Endometrium (tissue), 2 donors: ENCODE results near the gene LRRC2.
"Not testable (repeated sequence)": the region's sequence is repeated elsewhere in the genome, so short reads cannot be mapped to it uniquely, and the experiment has no call there.

Experiments used
- FAIRE-seq: peaks from 2 replicates; lab custom pipeline; 2012; peaks lifted over from hg19 to GRCh38; lab: Jason Lieb, UNC
- donor health status: control.
- donor health status: control.

Gene LRRC2

DNA sequence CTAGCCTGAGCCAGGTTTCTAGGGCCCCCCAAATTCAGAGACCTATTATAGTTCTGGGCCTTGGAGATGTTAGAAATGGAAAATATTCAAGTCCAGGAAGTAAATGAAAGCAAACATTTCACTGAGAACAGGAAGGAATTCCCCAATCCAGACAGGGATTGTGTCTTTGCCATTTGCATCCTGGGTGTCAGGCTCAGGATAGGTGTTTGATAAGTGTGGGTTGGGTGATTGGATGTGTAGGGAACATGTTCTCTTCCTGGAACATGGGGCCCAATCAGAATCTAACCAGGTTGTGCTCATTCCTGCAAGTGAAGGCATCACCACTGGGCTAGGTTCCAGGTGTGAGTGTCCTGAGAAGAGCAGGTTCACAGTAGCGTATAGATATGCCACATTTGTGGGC is 14.6 kb upstream of the LRRC2 start:
- FAIRE-seq, result no peak

DNA sequence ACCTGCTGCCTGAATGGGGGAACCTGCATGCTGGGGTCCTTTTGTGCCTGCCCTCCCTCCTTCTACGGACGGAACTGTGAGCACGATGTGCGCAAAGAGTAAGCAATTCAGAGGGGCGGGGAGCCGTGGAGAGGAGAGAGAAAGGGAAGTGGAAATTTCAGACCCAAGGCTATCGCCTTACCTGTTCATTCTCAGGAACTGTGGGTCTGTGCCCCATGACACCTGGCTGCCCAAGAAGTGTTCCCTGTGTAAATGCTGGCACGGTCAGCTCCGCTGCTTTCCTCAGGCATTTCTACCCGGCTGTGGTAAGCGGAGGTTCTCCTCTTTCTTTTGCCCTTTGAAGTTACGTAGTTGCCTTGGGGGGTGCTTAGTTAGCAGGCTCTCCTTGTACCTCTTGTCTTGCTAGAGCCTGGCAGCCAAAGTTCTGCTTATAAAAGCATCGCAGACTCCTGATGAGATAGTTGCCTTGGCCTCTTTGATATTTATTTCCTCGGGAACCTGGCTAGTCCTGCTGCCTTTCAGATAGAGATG is 13.7 kb upstream of the LRRC2 start:
- FAIRE-seq, result no peak

DNA sequence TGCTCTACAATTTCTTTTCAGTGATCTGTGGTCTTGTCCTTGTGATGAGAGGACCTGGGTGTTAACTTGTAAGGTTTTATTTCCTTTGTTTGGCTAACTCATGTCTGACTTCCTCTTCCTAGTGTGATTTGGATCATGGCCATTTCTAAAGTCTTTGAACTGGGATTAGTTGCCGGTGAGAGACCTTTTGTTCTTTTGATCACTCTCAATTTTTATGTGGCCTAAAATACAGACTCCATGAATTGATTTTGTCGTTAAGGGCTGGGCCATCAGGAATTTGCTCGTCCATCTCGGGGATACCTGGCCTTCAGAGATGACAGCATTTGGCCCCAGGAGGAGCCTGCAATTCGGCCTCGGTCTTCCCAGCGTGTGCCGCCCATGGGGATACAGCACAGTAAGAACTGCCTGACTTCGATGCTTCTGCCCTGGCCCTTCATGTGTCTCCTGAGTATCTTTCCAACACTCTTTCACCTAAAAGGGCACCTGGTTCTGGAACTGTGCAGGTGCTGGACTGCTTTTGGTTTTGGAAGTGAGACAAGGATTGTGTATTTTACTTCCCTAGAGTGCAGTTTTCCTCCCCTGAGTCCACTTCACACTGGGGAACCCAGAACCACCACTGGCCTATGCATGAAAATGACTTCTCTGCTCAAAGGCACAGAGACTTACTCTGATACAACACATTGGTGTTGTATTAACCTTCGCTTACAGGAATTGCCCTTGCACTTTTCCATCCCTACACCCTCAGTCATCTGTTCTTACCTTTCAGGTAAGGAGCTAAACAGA is 13.1 kb upstream of the LRRC2 start:
- FAIRE-seq, result no peak

DNA sequence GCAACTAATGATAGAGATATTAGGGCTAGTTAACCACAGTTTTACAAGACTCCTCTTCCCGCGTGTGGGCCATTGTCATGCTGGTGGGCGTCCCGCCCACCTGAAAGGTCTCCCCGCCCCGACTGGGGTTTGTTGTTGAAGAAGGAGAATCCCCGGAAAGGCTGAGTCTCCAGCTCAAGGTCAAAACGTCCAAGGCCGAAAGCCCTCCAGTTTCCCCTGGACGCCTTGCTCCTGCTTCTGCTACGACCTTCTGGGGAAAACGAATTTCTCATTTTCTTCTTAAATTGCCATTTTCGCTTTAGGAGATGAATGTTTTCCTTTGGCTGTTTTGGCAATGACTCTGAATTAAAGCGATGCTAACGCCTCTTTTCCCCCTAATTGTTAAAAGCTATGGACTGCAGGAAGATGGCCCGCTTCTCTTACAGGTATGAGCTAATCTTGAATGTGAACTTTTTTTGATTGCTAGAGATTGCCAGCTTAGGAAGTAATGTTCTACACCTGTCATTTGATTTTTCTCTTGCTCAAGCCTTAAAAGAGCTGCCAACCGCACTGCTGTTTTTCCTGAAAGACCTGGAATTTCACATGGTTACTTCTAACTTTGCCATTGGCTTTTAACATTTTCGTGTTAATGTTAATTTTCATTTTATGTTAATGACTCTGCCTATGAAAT is 11.6 kb upstream of the LRRC2 start:
- not testable (repeated sequence) for FAIRE-seq

DNA sequence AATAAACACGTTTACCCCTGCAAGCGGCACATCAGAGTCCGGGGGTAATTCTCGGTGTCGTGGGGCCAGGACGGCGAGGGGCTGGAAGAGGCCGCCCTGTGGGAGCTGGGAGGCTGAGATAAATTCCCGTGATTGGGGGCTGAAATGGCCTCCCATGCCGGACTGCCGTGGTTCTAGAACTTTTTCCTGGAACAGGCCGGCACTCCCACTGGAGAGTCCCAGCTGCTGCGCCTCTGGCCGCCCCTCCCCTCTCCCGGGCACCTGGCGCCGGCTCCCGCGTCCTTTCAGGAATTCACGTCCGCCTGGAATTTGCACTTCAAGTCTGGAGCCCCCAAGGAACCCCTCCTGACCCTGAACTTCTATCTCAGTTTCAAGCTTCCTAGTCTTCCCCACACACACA is 10.8 kb upstream of the LRRC2 start:
- no peak for FAIRE-seq

DNA sequence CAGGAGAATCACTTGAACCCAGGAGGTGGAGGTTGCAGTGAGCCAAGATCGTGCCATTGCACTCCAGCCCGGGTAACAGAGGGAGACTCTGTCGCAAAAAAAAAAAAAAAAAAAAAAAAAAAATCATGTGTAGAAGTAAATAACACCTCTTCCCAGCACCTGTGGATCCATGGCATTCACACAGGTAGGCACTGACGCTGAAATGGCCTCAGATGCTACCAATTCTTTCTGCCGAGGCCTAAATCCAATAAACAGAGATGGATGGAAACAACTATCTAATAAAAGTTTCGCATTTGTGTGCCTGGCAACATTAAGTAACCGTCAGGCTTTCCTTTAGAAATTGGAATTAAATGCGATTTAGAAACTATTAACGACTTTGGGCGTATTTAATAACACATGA is 10.3 kb upstream of the LRRC2 start:
- FAIRE-seq, result no peak

DNA sequence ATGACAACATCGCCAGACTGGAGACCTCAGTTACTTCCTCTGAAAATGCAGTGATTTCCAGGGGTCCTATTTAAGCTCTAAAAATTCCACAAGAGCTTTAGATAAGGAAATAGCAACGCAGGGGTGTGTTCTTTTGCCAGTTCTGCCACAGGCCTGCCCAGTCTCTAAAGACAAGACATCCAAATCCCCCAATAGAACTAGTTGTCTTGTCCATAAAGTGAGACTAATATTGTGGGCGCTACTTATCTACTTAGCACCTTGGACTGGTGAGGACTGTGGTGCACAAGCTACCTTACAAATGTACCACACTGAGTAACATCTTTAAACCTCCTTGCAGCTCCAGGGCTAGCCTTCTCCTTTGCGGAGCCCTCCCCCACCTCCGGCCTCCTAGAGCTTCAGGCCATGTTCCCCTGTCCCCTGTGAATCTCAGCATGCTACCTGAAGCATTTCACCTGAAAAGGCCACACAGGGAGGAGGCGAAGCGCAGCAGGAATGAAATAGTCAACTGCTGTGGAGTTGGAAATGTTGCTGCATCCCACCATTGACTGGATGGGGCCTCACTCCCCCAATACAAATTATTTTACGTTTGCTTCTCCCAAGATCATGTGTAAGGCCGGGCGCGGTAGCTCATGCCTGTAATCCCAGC is 9.6 kb upstream of the LRRC2 start:
- no peak for FAIRE-seq

DNA sequence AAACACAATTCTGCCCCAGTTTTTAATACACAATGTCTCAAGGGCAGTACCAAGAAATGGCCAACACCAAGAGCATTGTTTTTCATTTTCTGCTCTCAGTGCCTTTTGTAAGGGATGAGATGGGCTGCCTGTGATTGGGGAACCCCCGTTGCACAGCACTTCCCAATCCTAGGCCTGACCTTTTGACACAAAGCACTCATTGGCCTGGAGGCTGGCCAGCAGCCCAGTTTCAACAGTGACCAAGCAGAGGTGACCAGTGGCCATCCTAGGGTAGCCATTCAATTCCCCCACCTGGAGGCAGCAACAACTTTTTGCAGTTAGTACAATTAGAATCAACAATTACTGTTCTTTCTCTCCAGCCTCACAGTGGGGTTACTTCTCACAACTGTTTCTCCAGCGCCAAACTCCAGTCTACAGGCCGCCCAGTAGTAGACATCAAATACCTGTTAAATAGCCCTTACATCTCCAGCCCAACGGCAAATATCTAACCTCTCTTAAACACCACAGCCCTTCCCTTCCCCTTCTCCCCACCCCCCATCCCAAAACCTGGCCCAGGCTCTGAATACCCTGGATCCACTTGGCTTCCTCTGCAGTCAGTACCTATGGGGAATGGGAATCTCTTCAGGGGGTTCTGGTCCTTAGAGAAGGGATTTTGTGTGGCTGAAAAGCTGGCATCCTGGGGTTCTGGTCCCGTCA is 8.9 kb upstream of the LRRC2 start:
- FAIRE-seq, result no peak

DNA sequence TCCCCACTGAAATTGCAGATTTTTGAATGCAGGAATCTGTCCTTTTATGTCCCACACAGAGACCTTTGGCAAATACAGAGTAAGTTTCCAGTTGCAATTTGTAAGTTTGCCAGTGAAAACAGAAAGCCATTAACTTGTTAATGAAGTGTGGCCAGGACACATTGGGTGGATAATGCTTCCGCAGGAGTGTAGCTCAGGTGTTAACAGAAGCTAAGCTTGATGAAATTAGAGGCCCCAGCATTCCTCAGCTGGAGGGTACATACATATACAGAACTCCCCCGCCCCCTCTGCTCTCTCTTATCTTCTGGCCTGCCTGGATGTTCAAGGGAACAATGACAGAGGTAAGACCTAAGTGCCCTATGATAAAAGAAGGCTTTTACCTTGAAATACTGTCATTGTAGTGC is 8.1 kb upstream of the LRRC2 start:
- FAIRE-seq, result no peak

DNA sequence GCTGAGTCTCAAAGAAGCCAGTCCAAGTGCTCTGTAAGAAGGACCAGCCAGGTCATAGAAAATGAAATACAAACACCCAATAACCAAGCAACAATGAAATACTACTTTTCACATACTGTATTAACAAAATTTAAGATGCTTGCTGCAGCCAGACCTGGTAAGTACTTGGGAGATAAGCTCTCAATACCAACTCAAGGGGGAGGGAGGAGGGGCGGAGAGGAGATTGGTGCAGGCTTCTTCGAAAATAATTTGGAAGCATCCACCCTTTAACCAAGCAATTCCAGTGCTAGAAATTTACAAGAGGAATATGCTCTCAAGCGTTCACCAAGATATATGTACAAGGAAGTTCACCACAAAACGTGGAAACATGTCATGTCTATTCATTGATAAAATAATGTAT is 7.6 kb upstream of the LRRC2 start:
- no peak for FAIRE-seq

DNA sequence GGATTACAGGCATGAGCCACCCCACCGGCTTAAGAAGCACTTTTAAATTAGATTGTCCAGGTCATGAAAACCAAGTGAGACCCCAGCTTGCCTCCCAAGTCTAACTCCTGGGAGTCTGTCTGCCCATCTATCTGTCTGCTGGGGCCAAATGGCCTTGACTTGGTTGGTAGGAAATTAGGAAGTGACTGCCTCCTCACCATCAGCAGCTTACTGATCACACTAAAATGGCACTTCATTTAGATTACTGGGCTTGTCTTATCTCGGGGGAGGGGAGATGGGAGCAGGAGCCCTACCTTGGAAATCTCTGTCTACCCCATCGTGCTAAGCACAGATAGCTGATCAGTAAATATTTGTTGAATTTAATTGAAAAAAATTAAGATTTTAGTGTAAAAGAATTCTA is 5.6 kb upstream of the LRRC2 start:
- FAIRE-seq, result no peak

DNA sequence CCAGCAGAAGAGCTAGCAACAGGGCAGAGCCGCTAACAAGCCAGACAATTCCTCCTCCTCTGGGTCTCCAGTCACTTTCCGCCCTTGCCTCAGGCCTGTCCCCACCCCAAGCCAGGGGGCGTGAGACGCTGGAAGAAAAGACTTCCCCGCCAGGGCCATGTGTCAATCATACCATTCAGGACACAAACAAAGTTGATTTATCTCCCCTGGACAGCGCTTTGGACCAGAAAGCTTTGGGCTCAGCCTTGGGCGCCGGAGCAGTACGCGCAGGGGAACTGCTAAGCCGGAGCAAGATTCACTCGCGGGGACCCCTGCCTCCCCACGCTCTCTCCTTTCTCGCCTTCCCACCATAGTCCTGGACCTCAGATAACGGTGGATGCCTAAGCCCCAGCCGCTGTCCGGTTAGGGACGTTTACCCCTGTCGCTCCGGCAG is 479 bp downstream of the LRRC2 start:
- FAIRE-seq, result no peak

DNA sequence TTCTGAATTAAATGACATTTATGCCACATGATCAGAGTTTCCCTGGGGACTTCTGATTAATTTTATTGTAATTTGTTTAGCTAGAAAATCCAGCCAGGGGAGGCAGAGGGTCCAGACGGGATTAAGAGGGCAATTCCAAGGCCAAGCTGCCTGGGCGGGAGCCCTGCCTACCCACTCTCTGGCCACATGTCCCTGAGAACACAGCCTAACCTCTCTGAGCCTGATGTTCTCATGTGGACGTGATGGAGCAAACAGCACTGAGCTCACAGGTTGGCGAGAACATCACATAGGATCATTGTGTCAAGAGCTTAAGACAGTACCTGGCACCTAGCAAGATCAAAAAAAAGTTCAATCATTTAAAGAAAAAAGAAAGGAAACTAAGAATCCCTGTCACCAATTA is 1.0 kb downstream of the LRRC2 start:
- FAIRE-seq, result no peak

DNA sequence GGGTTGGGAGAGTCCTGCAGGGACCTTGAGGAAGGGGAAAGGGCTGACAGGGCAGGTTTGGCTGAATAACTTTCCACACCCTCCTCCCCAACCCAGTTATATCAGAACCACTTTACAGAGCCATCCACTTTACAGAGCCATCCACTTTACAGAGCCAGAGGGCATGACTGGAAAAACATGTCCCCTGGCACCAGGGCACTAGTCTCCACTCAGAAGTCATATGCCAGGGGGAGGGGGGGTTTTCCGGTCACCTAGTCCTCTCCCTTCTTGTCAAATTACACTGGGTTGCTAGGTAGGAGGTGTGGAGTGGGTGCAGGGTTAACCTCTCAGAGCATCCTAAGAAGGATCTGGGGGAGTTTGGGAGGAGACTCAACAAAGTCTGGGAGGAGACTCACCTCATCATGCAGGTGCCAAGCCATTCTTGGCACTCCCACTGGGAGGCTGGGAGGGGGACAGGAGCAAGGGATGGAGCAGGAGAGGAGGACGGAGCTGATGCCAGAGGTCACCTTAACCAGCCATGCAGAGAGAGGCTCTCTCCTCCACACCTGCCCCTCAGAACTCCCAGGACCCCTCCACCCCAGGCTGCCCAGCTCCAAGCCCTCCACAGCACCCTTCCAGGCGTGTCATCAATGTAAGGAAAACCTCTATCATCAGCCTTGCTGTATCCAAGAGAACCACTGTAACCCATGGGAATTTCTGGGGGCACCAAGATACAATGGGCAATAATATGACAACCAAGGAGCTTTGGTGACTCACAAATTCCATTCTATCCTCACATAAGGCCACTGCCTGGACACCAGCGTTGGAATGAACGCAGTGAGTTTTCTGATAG is 1.7 kb downstream of the LRRC2 start:
- FAIRE-seq, result no peak

DNA sequence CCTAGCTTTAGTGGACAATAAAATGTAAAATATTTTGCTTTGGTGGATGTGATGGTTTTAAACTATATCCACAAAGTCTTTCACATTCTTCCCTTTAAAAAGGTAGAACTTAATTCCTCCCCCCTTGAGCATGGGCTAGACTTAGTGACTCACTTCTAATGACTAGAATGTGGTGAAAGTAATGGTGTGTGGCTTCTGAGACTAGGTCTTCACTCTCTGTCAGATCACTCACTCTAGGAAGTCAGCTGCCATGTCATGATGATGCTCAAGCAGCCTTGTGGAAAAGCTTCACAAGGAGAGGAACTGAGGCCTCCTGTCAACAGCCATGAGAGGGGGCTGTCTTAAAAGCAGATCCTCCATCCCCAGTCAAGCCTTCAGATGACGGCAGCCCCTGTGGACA is 4.2 kb downstream of the LRRC2 start:
- no peak for FAIRE-seq

DNA sequence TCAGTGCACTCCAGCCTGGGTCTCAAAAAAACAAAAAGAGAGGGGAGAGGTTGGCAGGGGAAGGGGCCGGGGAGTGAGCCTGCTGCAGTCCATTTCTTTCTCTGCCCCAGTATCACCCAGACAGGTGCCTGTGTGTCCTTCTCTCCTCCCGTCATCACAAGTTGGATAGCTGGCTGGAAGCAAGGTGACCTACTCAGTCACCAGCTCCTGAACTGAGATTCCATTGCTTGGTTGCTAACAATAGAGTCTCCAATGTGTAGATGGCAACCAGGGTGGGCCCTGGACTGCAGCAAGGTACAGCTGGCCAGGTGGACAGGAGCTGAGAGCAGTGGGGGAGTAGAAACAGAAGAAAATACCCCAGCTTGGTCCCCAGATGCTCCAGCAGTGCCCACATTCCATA is 4.6 kb downstream of the LRRC2 start:
- FAIRE-seq, result no peak

DNA sequence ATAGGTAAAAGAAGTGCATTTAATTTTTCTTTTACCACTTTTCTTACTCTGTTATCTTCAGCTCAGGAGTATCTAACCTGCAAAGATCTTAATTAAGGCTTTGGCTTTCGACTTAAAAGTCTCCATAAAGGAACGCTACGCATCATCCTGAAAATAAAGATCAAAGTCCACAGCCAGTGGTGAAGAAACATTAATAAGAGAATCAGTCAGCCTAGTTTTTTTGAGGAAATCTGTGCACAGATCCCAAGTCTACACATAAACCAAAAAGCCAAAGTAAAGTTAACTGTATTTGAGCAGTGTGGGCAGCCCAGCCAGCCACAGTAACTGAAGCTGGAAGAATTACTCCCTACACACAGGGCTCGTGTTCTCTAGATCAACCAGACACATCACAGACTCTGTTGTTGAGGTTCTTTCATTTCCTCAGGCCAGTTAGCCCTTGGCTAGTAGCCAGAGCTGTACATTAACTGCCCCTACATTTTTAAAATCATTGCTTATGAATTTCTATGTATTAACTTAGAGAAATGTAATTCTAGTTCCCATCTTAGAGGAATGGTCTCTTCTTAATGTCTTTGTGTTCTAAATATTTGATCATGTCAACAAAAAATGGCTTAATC is 6.9 kb downstream of the LRRC2 start:
- FAIRE-seq, result no peak

DNA sequence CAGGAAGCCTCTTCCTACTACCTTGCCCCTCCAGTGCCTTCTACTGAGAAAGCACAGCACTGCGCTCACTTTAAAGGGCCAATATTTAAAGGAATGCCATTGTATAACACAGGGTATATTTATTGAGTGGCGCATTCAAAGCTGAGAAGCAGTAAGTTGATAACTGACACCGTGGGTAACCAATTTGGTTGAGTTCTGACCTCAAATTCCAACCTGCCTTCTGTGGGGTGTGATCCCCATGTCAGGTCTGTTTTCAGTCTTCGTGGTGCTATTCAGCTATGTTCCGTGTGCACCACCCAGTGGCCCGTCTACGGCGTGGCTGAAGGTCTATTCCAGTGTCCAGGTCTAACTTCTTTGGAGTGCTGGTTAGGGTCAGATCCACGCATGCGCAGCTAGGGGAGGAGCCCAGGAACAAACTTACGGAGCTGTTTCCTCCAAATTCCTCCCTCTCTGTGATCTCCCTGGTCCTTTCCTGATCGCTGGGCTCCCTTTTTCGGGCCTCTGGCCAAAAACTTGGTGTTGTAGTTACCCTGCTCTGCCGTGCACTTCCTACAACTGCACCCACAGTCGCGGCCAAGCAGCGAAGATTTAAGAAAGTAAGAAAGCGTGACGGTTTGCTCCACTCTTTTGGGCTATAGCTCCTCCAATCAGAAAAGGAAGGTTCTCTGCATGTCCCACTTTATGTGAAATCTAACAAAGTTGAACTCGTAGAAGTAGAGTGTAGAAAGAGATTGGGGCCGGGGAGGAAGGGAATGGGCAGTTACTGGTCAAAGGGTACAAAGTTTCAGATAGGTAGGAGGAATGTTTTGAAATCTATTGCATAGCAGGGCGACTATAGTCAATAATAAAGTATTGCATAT is 7.7 kb downstream of the LRRC2 start:
- FAIRE-seq, result peak; percentile 43

DNA sequence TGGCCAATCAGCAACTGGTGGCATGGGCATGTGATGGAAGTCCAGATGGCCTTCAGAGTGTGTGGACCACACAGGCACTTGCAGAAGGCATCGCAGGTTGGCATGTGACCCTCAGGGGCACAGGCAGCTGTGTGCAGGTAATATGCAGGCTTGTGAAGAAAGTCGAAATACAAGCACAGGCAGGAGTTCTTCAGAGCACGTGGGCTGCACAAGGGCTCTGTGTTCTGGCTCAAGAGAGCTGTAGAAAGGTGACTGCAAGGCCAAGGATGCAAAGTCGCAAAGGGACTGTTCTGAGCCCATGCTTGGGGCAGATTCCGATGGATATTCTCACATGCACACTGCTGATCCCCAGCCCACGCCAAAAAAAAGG is 8.3 kb downstream of the LRRC2 start:
- no peak for FAIRE-seq

DNA sequence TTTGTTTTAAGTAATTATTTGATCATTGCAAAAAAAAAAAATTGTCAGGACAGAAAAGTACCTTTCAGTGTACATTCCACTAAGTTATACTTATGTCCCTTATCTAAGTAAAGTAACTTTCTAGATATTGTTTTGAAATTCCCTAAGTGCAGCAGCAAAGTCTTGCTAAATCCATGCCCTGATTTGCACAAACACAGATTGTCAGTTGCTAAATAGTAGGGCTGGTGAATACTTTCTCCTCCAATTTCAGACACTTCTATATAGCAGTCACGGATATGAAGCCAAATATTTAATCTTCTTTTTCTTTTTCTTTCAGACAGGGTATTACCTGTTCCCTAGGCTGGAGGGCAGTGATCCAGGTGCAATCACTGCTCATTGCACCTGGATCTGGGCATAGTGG is 12.9 kb downstream of the LRRC2 start:
- no peak for FAIRE-seq
